Activated CD8-positive, alpha-beta memory T cell treated with anti-CD3 and anti-CD28 coated beads, Interleukin-2, amount 50 U/mL, for 24 hours (primary cell): ENCODE measurements around the gene CDC14B.
"Not testable (repeated sequence)": the region's sequence is repeated elsewhere in the genome, so short reads cannot be mapped to it uniquely, and the experiment has no call there.

Experiments used
- DNase-seq: peaks from one replicate; pipeline ENCODE4 v3.0.0-alpha.2; 2020; ENCODE audit errors: extremely low read depth

Gene CDC14B

GRCh38 chr9:96550659-96551058 lies 69.0 kb downstream of the CDC14B start:
- DNase-seq, result no peak

- not testable (repeated sequence) for DNase-seq
Observed at GRCh38 chr9:96543131-96543530, 76.5 kb downstream of the CDC14B start.

- DNase-seq, result no peak
Observed at GRCh38 chr9:96540106-96540505, 79.5 kb downstream of the CDC14B start.

- DNase-seq, result no peak
Observed at GRCh38 chr9:96532173-96532572, 87.5 kb downstream of the CDC14B start.

GRCh38 chr9:96524764-96525163 lies 94.9 kb downstream of the CDC14B start:
- DNase-seq, result no peak

- DNase-seq, result no peak
Observed at GRCh38 chr9:96524045-96524444, 95.6 kb downstream of the CDC14B start.

GRCh38 chr9:96523374-96523773 lies 96.3 kb downstream of the CDC14B start:
- DNase-seq, result no peak

GRCh38 chr9:96522366-96522765 lies 97.3 kb downstream of the CDC14B start:
- no peak for DNase-seq

- DNase-seq, result no peak
Observed at GRCh38 chr9:96519787-96520186, 99.9 kb downstream of the CDC14B start.

- no peak for DNase-seq
Observed at GRCh38 chr9:96519095-96519494, 100.5 kb downstream of the CDC14B start.

- no peak for DNase-seq
Observed at GRCh38 chr9:96515621-96516470, 103.8 kb downstream of the CDC14B start.

GRCh38 chr9:96514800-96515158 lies 104.9 kb downstream of the CDC14B start:
- no peak for DNase-seq

- DNase-seq, result no peak
Observed at GRCh38 chr9:96514108-96514799, 105.4 kb downstream of the CDC14B start.

GRCh38 chr9:96513622-96514021 lies 106.0 kb downstream of the CDC14B start:
- DNase-seq, result no peak

GRCh38 chr9:96512240-96512639 lies 107.4 kb downstream of the CDC14B start:
- DNase-seq, result no peak

GRCh38 chr9:96510258-96510657 lies 109.4 kb downstream of the CDC14B start:
- DNase-seq, result no peak

GRCh38 chr9:96509848-96510247 lies 109.8 kb downstream of the CDC14B start:
- DNase-seq, result no peak

- DNase-seq, result no peak
Observed at GRCh38 chr9:96509026-96509425, 110.6 kb downstream of the CDC14B start.

GRCh38 chr9:96508227-96508940 lies 111.3 kb downstream of the CDC14B start:
- no peak for DNase-seq

- no peak for DNase-seq
Observed at GRCh38 chr9:96505316-96505991, 114.2 kb downstream of the CDC14B start.

GRCh38 chr9:96503918-96504317 lies 115.7 kb downstream of the CDC14B start:
- no peak for DNase-seq

- not testable (repeated sequence) for DNase-seq
Observed at GRCh38 chr9:96503374-96503748, 116.3 kb downstream of the CDC14B start.
